ENCODE results near the gene SLC13A5. TPM values are rescaled to one million over a fixed set of nuclear protein-coding genes. Genes with fewer than 3 reads are reported as not detected.

Gene SLC13A5
- total and polyA plus RNA-seq, 7 donors: under 0.01 to 0.14 (median 0.03) TPM; not detected in 4

DNA sequence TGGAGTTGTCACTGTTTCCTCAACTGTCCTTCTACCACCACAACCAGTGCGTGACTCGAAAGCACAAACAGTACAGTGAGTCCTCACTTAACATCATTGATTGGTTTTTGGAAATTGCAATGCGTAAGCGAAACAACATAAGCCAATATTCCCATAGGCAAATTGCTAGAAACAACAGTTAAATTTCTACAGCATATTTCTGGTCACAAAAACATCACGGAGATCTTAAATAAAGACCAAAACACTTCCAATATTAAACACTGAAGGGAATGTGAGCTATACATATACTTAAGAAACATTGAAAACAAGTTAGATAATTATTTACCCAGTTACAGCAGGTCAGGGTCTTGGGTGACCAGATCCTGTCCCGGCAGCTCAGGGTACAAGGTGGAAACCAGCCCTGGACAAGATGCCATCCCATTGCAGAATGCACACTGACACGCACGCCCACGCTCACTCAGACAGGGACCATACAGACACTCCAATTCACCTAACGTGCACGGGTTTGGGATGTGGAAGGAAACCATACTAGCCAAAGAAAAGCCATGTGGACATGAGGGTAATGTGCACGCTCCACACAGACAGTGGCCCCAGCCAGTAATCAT is 4.7 kb downstream of the SLC13A5 start:
- Histone ChIP-seq H3K27me3 (peaks cover 13 to 53% (median 34%) of the 10 kb centered on the region in 3 donors), H3K4me1 (peaks cover 0 to 9% (median 6%) of the 10 kb centered on the region in 4 donors), H3K9me3 (no peaks in the 10 kb centered on the region), H3K4me3 (no peak overlapping the region), H3K27ac (no peak overlapping the region), H3K36me3 (no peaks in the 10 kb centered on the region)
- TF ChIP-seq EP300 (IDR thresholded peaks at IDR 0.05): no peak
- TF ChIP-seq POLR2A (IDR thresholded peaks at IDR 0.05): no peak
- TF ChIP-seq, protein P1, sequence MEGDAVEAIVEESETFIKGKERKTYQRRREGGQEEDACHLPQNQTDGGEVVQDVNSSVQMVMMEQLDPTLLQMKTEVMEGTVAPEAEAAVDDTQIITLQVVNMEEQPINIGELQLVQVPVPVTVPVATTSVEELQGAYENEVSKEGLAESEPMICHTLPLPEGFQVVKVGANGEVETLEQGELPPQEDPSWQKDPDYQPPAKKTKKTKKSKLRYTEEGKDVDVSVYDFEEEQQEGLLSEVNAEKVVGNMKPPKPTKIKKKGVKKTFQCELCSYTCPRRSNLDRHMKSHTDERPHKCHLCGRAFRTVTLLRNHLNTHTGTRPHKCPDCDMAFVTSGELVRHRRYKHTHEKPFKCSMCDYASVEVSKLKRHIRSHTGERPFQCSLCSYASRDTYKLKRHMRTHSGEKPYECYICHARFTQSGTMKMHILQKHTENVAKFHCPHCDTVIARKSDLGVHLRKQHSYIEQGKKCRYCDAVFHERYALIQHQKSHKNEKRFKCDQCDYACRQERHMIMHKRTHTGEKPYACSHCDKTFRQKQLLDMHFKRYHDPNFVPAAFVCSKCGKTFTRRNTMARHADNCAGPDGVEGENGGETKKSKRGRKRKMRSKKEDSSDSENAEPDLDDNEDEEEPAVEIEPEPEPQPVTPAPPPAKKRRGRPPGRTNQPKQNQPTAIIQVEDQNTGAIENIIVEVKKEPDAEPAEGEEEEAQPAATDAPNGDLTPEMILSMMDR (IDR thresholded peaks at IDR 0.05): no peak
- TF ChIP-seq POLR2AphosphoS5 (IDR thresholded peaks at IDR 0.05): no peak
- no peak for DNase-seq
- WGBS, 2 donors: 85 to 89% methylated on average over 12 of the region's 12 CpGs
- intact Hi-C loops (cut with DNase I): no loop called here

DNA sequence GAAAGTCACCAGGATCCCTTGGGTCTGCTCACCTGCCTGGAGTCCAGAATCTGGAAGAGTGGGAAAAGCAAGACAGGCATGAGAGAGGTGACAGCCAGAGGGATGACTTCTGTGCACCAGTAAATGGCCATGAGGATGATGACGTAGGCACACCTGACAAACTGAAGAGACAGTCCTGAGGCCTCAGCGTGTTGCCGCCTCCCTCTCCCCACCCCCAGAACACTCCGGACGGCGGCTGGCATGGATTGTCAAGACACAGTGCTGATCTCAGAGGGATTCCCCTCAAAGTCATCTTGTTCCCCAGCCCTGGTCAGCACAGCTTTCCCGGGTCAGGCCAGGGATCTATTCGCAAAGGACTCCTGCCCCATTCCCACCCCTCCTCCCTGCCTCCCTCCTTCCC is 6.2 kb downstream of the SLC13A5 start:
- Histone ChIP-seq H3K36me3 (no peaks in the 10 kb centered on the region), H3K27ac (no peak overlapping the region), H3K4me1 (no peaks in the 10 kb centered on the region), H3K9me3 (no peaks in the 10 kb centered on the region), H3K4me3 (no peak overlapping the region), H3K27me3 (peaks cover 2 to 38% (median 19%) of the 10 kb centered on the region in 3 donors)
- intact Hi-C loops (cut with DNase I): no loop called here
- TF ChIP-seq EP300 (IDR thresholded peaks at IDR 0.05) (no peak), POLR2A (IDR thresholded peaks at IDR 0.05) (no peak)
- 78 to 84% methylated on average over 8 of the region's 8 CpGs for WGBS, 2 donors
- DNase-seq: no peak

DNA sequence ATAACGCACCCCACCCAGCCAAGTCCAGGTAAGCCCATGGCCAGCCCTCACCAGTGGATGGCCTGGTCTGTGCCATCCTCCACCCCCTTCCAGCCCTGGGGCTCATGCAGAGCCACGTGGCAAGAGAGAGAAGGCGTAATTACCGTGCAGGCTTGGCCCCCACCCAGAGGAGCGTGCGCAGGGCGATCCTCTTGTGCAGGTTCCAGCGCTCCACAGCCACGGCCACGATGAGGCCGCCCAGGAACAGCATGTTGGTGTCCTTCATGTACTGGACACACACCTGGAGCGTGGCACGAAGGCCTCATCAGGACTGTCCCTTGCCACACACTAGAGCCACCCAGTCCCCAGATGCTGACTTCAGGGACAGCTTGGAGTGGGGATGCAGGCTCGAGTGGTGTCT is 6.7 kb downstream of the SLC13A5 start:
- Histone ChIP-seq H3K27me3 (peaks cover 0 to 33% (median 14%) of the 10 kb centered on the region in 3 donors), H3K9me3 (no peaks in the 10 kb centered on the region), H3K36me3 (no peaks in the 10 kb centered on the region), H3K4me1 (no peaks in the 10 kb centered on the region), H3K27ac (no peak overlapping the region), H3K4me3 (no peak overlapping the region)
- peak; percentile 50 for DNase-seq
- WGBS, 2 donors: 79 to 88% methylated on average over 14 of the region's 14 CpGs
- TF ChIP-seq, protein P1 (IDR thresholded peaks at IDR 0.05): no peak
- TF ChIP-seq POLR2AphosphoS5 (IDR thresholded peaks at IDR 0.05): no peak
- TF ChIP-seq POLR2A (IDR thresholded peaks at IDR 0.05): no peak
- no peak for TF ChIP-seq EP300 (IDR thresholded peaks at IDR 0.05)
- intact Hi-C loops (cut with DNase I): no loop called here

DNA sequence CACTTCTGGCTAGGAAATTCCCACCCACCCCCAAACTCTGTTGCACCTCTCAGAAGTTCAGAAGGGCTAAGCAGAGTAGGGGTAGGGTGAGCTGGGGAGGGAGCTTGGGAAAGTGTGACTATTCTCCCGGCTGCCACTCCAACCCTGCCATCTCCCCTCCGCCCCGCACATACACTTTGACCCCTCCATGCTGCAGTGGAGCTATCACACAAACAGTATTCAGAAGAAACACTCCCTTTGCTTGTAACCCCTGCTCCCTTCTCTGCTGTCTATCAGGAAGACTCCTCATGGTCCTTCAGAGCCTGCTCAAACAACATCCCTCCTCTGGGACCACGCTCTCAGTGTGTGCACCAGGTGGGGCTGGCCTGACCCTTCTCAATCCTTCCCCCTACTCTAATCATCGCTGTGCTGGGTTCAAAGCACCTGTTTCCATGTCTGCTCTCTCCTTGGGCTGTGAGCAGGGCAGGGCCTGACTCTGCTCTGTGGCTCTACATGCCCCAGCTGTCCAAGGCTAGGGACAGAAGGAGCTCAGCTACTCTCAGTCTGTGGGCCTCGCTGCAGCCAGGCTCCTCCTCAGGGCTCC is 8.6 kb downstream of the SLC13A5 start:
- Histone ChIP-seq H3K27ac (no peak overlapping the region), H3K4me1 (no peaks in the 10 kb centered on the region), H3K9me3 (no peaks in the 10 kb centered on the region), H3K4me3 (no peak overlapping the region), H3K36me3 (no peaks in the 10 kb centered on the region), H3K27me3 (peaks cover 0 to 23% (median under 1%) of the 10 kb centered on the region in 3 donors)
- 62 to 84% methylated on average over 6 of the region's 6 CpGs for WGBS, 2 donors
- peak; percentile 26 for DNase-seq
- intact Hi-C loops (cut with DNase I): no loop called here
- TF ChIP-seq EP300 (IDR thresholded peaks at IDR 0.05): no peak
- TF ChIP-seq, protein P1 (IDR thresholded peaks at IDR 0.05): no peak
- TF ChIP-seq POLR2AphosphoS5 (IDR thresholded peaks at IDR 0.05): no peak
- no peak for TF ChIP-seq POLR2A (IDR thresholded peaks at IDR 0.05)

DNA sequence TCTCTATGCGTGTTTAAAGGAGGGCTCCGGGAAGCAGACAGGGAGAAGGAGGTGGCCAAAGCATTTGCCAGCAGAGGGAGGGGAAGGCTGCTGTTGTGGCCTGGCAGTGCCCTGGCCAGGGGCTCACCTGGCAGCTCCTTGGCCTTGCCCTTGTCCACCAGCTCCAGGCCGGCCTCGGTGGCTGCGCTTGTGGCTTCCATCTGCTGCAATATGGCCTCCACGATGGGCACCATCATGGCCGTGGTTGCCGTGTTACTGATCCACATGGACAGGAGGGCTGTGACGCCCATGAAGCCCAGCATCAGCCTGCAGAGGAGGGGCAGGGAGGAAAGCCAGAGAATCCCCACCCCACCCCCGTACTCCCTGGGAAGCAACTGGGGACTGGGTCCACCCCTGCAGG is 9.4 kb downstream of the SLC13A5 start:
- WGBS, 2 donors: 85 to 92% methylated on average over 10 of the region's 10 CpGs
- Histone ChIP-seq H3K4me3 (no peak overlapping the region), H3K27ac (no peak overlapping the region), H3K36me3 (no peaks in the 10 kb centered on the region), H3K27me3 (peaks cover 0 to 18% (median 0%) of the 10 kb centered on the region in 3 donors), H3K9me3 (no peaks in the 10 kb centered on the region), H3K4me1 (no peaks in the 10 kb centered on the region)
- DNase-seq: peak; percentile 56
- intact Hi-C loops (cut with DNase I): no loop called here
- no peak for TF ChIP-seq POLR2AphosphoS5 (IDR thresholded peaks at IDR 0.05)
- no peak for TF ChIP-seq EP300 (IDR thresholded peaks at IDR 0.05)
- TF ChIP-seq, protein P1 (IDR thresholded peaks at IDR 0.05): no peak
- no peak for TF ChIP-seq POLR2A (IDR thresholded peaks at IDR 0.05)
